HepG2 (cell line): ENCODE measurements around the gene TUBG1. TPM values are rescaled to one million over a fixed set of nuclear protein-coding genes. Genes with fewer than 3 reads are reported as not detected.

Experiments
- ELF3 ChIP-seq: IDR thresholded peaks from 2 replicates; pipeline ENCODE4 v1.6.1; 2016; ENCODE audit warnings: missing genetic modification reagents, missing compliant biosample characterization
- HIVEP1 ChIP-seq: sonication (generic); formaldehyde crosslinking; IDR thresholded peaks from 2 replicates; pipeline ENCODE4 v1.4.0; 2020; ENCODE audit warnings: mild to moderate bottlenecking, missing genetic modification reagents
- KLF16 ChIP-seq, 2 experiments: sonication (generic) in 1 of 2; formaldehyde crosslinking in 1 of 2; IDR thresholded peaks; 2 replicates each; pipeline versions ENCODE4 v1.6.1 to v1.8.0; 2016 to 2023; ENCODE audit warnings: missing genetic modification reagents in 2 of 2, missing compliant biosample characterization in 1 of 2
- LBX2 ChIP-seq: sonication (generic); formaldehyde crosslinking; IDR thresholded peaks from 2 replicates; pipeline ENCODE4 v1.5.0; 2020; ENCODE audit warnings: missing genetic modification reagents, mild to moderate bottlenecking, borderline replicate concordance
- RBFOX2 ChIP-seq: fragments of 200-400 bp; formaldehyde crosslinking; IDR thresholded peaks from 2 replicates; pipeline ENCODE4 v1.6.1; 2017; ENCODE audit warnings: low read depth, mild to moderate bottlenecking, low read length
- RCOR2 ChIP-seq: IDR thresholded peaks from 2 replicates; pipeline ENCODE4 v1.6.1; 2016; ENCODE audit warnings: missing biosample characterization, missing genetic modification reagents
- TOPORS ChIP-seq: sonication (generic); formaldehyde crosslinking; IDR thresholded peaks from 2 replicates; pipeline ENCODE4 v1.8.0; 2023; ENCODE audit warnings: mild to moderate bottlenecking, missing genetic modification reagents
- WIZ ChIP-seq: sonication (generic); formaldehyde crosslinking; IDR thresholded peaks from 2 replicates; pipeline ENCODE4 v1.5.1; 2020; ENCODE audit warnings: mild to moderate bottlenecking, missing genetic modification reagents
- YEATS2 ChIP-seq: sonication (generic); formaldehyde crosslinking; IDR thresholded peaks from 2 replicates; pipeline ENCODE4 v1.4.0; 2020; ENCODE audit warnings: missing genetic modification reagents, borderline replicate concordance
- ZBTB20 ChIP-seq: sonication (generic); formaldehyde crosslinking; IDR thresholded peaks from 2 replicates; pipeline ENCODE4 v1.8.1; 2023; ENCODE audit warnings: missing genetic modification reagents, low read depth, mild to moderate bottlenecking, borderline replicate concordance
- ZFP41 ChIP-seq: sonication (generic); formaldehyde crosslinking; IDR thresholded peaks from 2 replicates; pipeline ENCODE4 v1.4.0; 2020; ENCODE audit warnings: mild to moderate bottlenecking, missing genetic modification reagents, borderline replicate concordance
- ZMAT3 ChIP-seq: sonication (generic); formaldehyde crosslinking; conservative IDR thresholded peaks from 2 replicates; pipeline ENCODE4 v1.7.0; 2021; ENCODE audit warnings: missing genetic modification reagents
- ZNF501 ChIP-seq: sonication (generic); formaldehyde crosslinking; IDR thresholded peaks from 2 replicates; pipeline ENCODE4 v1.5.1; 2020; ENCODE audit warnings: mild to moderate bottlenecking, moderate library complexity, missing genetic modification reagents
- ZNF510 ChIP-seq: sonication (generic); formaldehyde crosslinking; IDR thresholded peaks from 2 replicates; pipeline ENCODE4 v1.4.0; 2020; ENCODE audit warnings: low read depth, mild to moderate bottlenecking, missing genetic modification reagents
- ZNF720 ChIP-seq: sonication (generic); formaldehyde crosslinking; IDR thresholded peaks from 2 replicates; pipeline ENCODE4 v1.4.0; 2020; ENCODE audit warnings: missing genetic modification reagents
- ZSCAN21 ChIP-seq: sonication (generic); formaldehyde crosslinking; IDR thresholded peaks from 2 replicates; pipeline ENCODE4 v1.8.0; 2022; ENCODE audit warnings: mild to moderate bottlenecking, missing genetic modification reagents, moderate library complexity, borderline replicate concordance
- polyA plus RNA-seq, 8 experiments: library from polyadenylated mRNA; depleted of rRNA in 3 of 8; stranded (reverse) in 7 of 8; unstranded in 1 of 8; fragments of >200 nt; fragmentation: Illumina TruSeq in 4 of 8; extraction: Trizol in 4 of 8; gene quantifications; 2 replicates each; pipeline versions ENCODE4 v1.2.1 to v1.2.3, GENCODE V29; 2011 to 2016; ENCODE audit warnings: low read depth in 4 of 8, missing spikeins in 1 of 8, mixed read lengths in 1 of 8; ENCODE audit not compliant: insufficient read depth in 1 of 8
- total RNA-seq, 5 experiments: library from RNA; depleted of rRNA; stranded (reverse); fragments of >200 nt; fragmentation: Illumina TruSeq; extraction: Trizol; gene quantifications; 2 replicates each; pipeline ENCODE4 v1.2.3, GENCODE V29; 2016; ENCODE audit warnings: low read depth in 1 of 5
- TF ChIP-seq, protein P1 (sequence below): sonication (generic); formaldehyde crosslinking; IDR thresholded peaks from 2 replicates; pipeline ENCODE4 v1.4.0; 2020; ENCODE audit warnings: missing genetic modification reagents
- TF ChIP-seq, protein P2 (sequence below): sonication (generic); formaldehyde crosslinking; IDR thresholded peaks from 2 replicates; pipeline ENCODE4 v1.4.0; 2020; ENCODE audit warnings: missing genetic modification reagents
- TF ChIP-seq, protein P3 (sequence below): sonication (generic); formaldehyde crosslinking; IDR thresholded peaks from 2 replicates; pipeline ENCODE4 v1.4.0; 2020; ENCODE audit warnings: missing genetic modification reagents, borderline replicate concordance

TUBG1 gene
- total and polyA plus RNA-seq, 2 of the 13 experiments (the other 11 are each of a cell fraction or from before 2014, with no cell fraction given), result 74.1 to 137 TPM

DNA sequence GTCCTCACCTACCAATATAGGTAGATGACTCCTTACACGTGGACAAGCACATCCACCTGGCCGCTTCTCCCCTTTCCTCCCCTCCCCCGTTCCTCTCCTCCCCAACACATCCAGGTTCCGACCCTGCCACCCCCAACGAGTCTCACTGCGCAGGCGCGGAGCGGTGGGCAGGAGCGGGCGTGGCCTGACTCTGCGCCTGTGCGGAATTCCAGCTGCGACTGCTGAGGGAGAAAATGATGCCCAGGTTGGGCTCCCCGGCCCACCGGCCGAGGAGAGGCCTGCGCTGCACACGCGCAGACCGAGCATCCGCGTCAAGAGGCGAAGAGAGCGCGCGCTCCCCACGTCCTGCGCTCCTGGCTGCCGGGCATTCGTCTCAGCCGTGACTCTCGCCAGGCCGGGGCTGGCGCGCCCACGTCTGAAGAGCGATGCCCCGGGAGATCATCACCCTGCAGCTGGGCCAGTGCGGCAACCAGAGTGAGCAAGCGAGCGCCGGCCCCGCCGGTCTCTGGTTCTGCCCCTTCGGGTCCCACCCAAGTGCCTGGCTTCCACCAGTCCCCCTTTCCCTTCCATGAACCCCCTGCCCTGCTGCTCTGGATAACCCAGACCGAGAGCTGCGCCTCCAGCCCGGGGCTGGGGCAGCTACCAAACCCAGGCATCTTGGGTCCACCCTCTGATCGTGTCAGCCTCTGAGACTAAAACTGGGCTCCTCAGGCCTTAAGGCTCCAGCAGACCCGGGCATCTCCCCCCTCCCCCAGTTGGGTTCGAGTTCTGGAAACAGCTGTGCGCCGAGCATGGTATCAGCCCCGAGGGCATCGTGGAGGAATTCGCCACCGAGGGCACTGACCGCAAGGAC, 49.8 kb downstream of the TUBG1 start, which contains the start of gene TUBG2 (continued):
- TF ChIP-seq, protein P1, sequence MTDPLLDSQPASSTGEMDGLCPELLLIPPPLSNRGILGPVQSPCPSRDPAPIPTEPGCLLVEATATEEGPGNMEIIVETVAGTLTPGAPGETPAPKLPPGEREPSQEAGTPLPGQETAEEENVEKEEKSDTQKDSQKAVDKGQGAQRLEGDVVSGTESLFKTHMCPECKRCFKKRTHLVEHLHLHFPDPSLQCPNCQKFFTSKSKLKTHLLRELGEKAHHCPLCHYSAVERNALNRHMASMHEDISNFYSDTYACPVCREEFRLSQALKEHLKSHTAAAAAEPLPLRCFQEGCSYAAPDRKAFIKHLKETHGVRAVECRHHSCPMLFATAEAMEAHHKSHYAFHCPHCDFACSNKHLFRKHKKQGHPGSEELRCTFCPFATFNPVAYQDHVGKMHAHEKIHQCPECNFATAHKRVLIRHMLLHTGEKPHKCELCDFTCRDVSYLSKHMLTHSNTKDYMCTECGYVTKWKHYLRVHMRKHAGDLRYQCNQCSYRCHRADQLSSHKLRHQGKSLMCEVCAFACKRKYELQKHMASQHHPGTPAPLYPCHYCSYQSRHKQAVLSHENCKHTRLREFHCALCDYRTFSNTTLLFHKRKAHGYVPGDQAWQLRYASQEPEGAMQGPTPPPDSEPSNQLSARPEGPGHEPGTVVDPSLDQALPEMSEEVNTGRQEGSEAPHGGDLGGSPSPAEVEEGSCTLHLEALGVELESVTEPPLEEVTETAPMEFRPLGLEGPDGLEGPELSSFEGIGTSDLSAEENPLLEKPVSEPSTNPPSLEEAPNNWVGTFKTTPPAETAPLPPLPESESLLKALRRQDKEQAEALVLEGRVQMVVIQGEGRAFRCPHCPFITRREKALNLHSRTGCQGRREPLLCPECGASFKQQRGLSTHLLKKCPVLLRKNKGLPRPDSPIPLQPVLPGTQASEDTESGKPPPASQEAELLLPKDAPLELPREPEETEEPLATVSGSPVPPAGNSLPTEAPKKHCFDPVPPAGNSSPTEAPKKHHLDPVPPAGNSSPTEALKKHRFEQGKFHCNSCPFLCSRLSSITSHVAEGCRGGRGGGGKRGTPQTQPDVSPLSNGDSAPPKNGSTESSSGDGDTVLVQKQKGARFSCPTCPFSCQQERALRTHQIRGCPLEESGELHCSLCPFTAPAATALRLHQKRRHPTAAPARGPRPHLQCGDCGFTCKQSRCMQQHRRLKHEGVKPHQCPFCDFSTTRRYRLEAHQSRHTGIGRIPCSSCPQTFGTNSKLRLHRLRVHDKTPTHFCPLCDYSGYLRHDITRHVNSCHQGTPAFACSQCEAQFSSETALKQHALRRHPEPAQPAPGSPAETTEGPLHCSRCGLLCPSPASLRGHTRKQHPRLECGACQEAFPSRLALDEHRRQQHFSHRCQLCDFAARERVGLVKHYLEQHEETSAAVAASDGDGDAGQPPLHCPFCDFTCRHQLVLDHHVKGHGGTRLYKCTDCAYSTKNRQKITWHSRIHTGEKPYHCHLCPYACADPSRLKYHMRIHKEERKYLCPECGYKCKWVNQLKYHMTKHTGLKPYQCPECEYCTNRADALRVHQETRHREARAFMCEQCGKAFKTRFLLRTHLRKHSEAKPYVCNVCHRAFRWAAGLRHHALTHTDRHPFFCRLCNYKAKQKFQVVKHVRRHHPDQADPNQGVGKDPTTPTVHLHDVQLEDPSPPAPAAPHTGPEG (CRISPR knock-in tag), result no peak; the same call in 1 of the 2 replicates
- TF ChIP-seq, protein P2, sequence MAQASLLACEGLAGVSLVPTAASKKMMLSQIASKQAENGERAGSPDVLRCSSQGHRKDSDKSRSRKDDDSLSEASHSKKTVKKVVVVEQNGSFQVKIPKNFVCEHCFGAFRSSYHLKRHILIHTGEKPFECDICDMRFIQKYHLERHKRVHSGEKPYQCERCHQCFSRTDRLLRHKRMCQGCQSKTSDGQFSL (CRISPR knock-in tag), result no peak
- 0 out of 2 replicates have a peak, but pooled peaks have one; percentile 40 for TF ChIP-seq WIZ (CRISPR knock-in tag)
- peak in 1 of 2 experiments; percentile 81; a peak in 2 of 4 replicates for TF ChIP-seq KLF16 (CRISPR knock-in tag; IDR thresholded peaks at IDR 0.05)
- TF ChIP-seq ZNF720 (CRISPR knock-in tag), result no peak
- peak; percentile 80; the same call in 1 of the 2 replicates for TF ChIP-seq YEATS2 (CRISPR knock-in tag)
- peak; percentile 92; the same call in 1 of the 2 replicates for TF ChIP-seq ZMAT3 (CRISPR knock-in tag)
- no peak for TF ChIP-seq ZNF510 (CRISPR knock-in tag)
- peak; percentile 58; the same call in 1 of the 2 replicates for TF ChIP-seq ELF3
- 0 out of 2 replicates have a peak, but pooled peaks have one; percentile 44 for TF ChIP-seq ZSCAN21 (CRISPR knock-in tag)
- TF ChIP-seq LBX2 (CRISPR knock-in tag), result 0 out of 2 replicates have a peak, but pooled peaks have one; percentile 43
- TF ChIP-seq HIVEP1 (CRISPR knock-in tag), result peak; percentile 87
- TF ChIP-seq RCOR2 (CRISPR knock-in tag), result peak; percentile 31; the same call in 1 of the 2 replicates
- peak; percentile 94 for TF ChIP-seq RBFOX2
- TF ChIP-seq, protein P3, sequence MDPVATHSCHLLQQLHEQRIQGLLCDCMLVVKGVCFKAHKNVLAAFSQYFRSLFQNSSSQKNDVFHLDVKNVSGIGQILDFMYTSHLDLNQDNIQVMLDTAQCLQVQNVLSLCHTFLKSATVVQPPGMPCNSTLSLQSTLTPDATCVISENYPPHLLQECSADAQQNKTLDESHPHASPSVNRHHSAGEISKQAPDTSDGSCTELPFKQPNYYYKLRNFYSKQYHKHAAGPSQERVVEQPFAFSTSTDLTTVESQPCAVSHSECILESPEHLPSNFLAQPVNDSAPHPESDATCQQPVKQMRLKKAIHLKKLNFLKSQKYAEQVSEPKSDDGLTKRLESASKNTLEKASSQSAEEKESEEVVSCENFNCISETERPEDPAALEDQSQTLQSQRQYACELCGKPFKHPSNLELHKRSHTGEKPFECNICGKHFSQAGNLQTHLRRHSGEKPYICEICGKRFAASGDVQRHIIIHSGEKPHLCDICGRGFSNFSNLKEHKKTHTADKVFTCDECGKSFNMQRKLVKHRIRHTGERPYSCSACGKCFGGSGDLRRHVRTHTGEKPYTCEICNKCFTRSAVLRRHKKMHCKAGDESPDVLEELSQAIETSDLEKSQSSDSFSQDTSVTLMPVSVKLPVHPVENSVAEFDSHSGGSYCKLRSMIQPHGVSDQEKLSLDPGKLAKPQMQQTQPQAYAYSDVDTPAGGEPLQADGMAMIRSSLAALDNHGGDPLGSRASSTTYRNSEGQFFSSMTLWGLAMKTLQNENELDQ (CRISPR knock-in tag), result no peak
- TF ChIP-seq ZBTB20, result peak; percentile 71; the same call in 1 of the 2 replicates
- TF ChIP-seq ZFP41 (CRISPR knock-in tag), result no peak
- TF ChIP-seq TOPORS (CRISPR knock-in tag), result no peak
- peak; percentile 98 for TF ChIP-seq ZNF501 (CRISPR knock-in tag)
